ENCODE data around the gene RFX8. TPM values are rescaled to one million over a fixed set of nuclear protein-coding genes. Genes with fewer than 3 reads are reported as not detected.

Gene RFX8
- total RNA-seq, 1 experiment from 2014 or later: not detected

DNA sequence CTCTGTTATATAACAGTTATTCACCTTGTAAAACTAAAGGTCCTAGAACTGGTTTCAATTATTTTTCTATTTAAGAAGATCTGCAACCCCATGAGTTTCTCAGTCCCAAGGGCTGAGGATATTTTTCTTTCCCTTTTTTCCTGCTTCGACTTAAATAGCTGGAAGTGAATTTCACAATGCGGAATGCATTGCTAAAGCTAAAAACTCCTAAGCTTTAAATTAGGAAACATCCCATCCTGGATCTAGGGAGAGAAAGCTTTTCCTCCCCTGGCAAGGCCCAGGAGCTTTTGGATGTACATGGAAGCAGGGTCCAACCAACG lies 1.4 kb downstream of the RFX8 start:
- DNase-seq: no peak
- no peak overlapping the region for H3K27ac Mint-ChIP-seq (ENCODE audit: unreplicated experiment)
- H3K4me1 Mint-ChIP-seq (ENCODE audit: low read depth, unreplicated experiment): peaks cover 16% of the 10 kb centered on the region
- peak overlapping the region; percentile 44 for H3K4me3 ChIP-seq (ENCODE audit: low read depth, low read length)
- no peaks in the 10 kb centered on the region for H3K27me3 Mint-ChIP-seq (ENCODE audit: insufficient read depth, unreplicated experiment)
- H3K9me3 Mint-ChIP-seq (ENCODE audit: unreplicated experiment): no peaks in the 10 kb centered on the region
- no peak for TF ChIP-seq CTCF (IDR thresholded peaks at IDR 0.05; ENCODE audit: insufficient read depth in 1 of 2, low read depth in 1 of 2, low read length in 1 of 2, severe bottlenecking in 1 of 2, unreplicated experiment in 1 of 2)
- no peaks in the 10 kb centered on the region for H3K9me3 ChIP-seq
- H3K4me3 Mint-ChIP-seq (ENCODE audit: unreplicated experiment): peak overlapping the region; percentile 77
- intact Hi-C loops (cut with micrococcal nuclease; ENCODE audit: unreplicated experiment): no loop called here
- no peaks in the 10 kb centered on the region for H3K36me3 ChIP-seq (ENCODE audit: control insufficient read depth, insufficient read depth, low read length)
- H3K36me3 Mint-ChIP-seq (ENCODE audit: insufficient read depth, unreplicated experiment): no peaks in the 10 kb centered on the region
- BruUV-seq (replicated peaks): no TSS peak
- ChIA-PET POLR2A (interaction anchor here (0.6 kb wide), 1 partner anchor 93 kb away, joined by 3 read pairs; no protein-coding TSS in a partner anchor), CTCF (no interaction called here)
- peaks cover 18% of the 10 kb centered on the region for H3K4me1 ChIP-seq
- H3K27me3 ChIP-seq (replicated peaks; ENCODE audit: control insufficient read depth, insufficient read depth, low read length): no peaks in the 10 kb centered on the region

DNA sequence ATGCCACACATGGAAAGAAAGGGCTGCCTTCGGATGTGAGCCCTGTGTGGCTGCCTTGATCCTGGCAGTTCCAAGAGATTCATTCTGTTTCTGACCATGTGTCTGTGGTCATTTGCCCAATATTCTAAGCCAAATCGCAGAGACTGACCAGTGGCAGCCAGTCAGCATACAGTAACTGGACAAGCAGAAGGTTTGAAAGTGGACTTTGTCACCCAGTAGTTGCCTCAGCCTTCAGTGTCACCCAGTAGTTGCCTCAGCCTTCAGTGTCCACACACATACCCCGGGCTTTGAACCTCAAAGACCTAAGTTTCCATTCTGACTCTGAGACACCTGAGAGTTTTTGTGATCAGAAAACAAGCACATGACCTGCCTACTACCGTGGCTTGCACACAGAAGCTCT lies 5.0 kb downstream of the RFX8 start:
- no peak overlapping the region for H3K4me3 Mint-ChIP-seq (ENCODE audit: unreplicated experiment)
- Histone ChIP-seq H3K36me3 (ENCODE audit: control insufficient read depth, insufficient read depth, low read length) (no peaks in the 10 kb centered on the region), H3K4me3 (ENCODE audit: low read depth, low read length) (no peak overlapping the region), H3K4me1 (peaks cover 13% of the 10 kb centered on the region), H3K27me3 (replicated peaks; ENCODE audit: control insufficient read depth, insufficient read depth, low read length) (no peaks in the 10 kb centered on the region), H3K9me3 (no peaks in the 10 kb centered on the region)
- no peaks in the 10 kb centered on the region for H3K9me3 Mint-ChIP-seq (ENCODE audit: unreplicated experiment)
- no TSS peak for BruUV-seq (replicated peaks)
- ChIA-PET POLR2A (no interaction called here), CTCF (no interaction called here)
- no peaks in the 10 kb centered on the region for H3K36me3 Mint-ChIP-seq (ENCODE audit: insufficient read depth, unreplicated experiment)
- no peak for TF ChIP-seq CTCF (IDR thresholded peaks at IDR 0.05; ENCODE audit: insufficient read depth in 1 of 2, low read depth in 1 of 2, low read length in 1 of 2, severe bottlenecking in 1 of 2, unreplicated experiment in 1 of 2)
- intact Hi-C loops (cut with micrococcal nuclease; ENCODE audit: unreplicated experiment): no loop called here
- H3K4me1 Mint-ChIP-seq (ENCODE audit: low read depth, unreplicated experiment): peaks cover 6% of the 10 kb centered on the region
- no peak overlapping the region for H3K27ac Mint-ChIP-seq (ENCODE audit: unreplicated experiment)
- H3K27me3 Mint-ChIP-seq (ENCODE audit: insufficient read depth, unreplicated experiment): no peaks in the 10 kb centered on the region
- peak in 1 of 2 experiments; percentile 34 for DNase-seq

DNA sequence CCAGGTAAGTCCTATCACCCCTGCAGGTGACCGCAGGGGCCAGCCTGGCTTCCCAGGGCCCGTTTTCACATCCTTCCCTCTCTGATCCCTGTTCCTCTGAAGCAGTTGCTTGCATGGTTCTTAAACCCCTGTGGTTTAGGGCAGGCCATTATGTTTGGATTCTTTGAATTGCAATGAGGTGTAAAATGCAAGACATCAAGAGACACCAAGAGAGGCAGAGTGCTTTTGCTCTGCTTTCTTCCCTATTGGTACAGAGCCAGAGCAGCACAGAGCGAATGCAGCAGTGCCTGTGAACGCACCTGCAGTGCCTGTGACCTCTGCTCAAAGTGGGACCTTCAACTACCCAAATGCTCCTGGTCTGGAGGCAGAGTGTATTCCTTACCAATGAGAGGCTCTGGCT lies 7.6 kb downstream of the RFX8 start:
- H3K4me1 ChIP-seq: peaks cover 6% of the 10 kb centered on the region; the same call in 1 of the 2 replicates
- peaks cover 6% of the 10 kb centered on the region for H3K4me1 Mint-ChIP-seq (ENCODE audit: low read depth, unreplicated experiment)
- no peaks in the 10 kb centered on the region for H3K9me3 Mint-ChIP-seq (ENCODE audit: unreplicated experiment)
- BruUV-seq (replicated peaks): no TSS peak
- no peak for DNase-seq
- H3K36me3 Mint-ChIP-seq (ENCODE audit: insufficient read depth, unreplicated experiment): no peaks in the 10 kb centered on the region
- POLR2A ChIA-PET: no interaction called here
- H3K27ac Mint-ChIP-seq (ENCODE audit: unreplicated experiment): no peak overlapping the region
- no peak for TF ChIP-seq CTCF (IDR thresholded peaks at IDR 0.05; ENCODE audit: insufficient read depth in 1 of 2, low read depth in 1 of 2, low read length in 1 of 2, severe bottlenecking in 1 of 2, unreplicated experiment in 1 of 2)
- no peak overlapping the region for H3K4me3 Mint-ChIP-seq (ENCODE audit: unreplicated experiment)
- no peaks in the 10 kb centered on the region for H3K36me3 ChIP-seq (ENCODE audit: control insufficient read depth, insufficient read depth, low read length)
- intact Hi-C loops (cut with micrococcal nuclease; ENCODE audit: unreplicated experiment): no loop called here
- no peaks in the 10 kb centered on the region for H3K9me3 ChIP-seq
- CTCF ChIA-PET: no interaction called here
- no peaks in the 10 kb centered on the region for H3K27me3 ChIP-seq (replicated peaks; ENCODE audit: control insufficient read depth, insufficient read depth, low read length)
- no peaks in the 10 kb centered on the region for H3K27me3 Mint-ChIP-seq (ENCODE audit: insufficient read depth, unreplicated experiment)
- no peak overlapping the region for H3K4me3 ChIP-seq (ENCODE audit: low read depth, low read length)
